Measurements from ENCODE around the gene FOLR1.

The FOLR1 gene

GRCh38 chr11:72229925-72230763 lies 38.2 kb downstream of the FOLR1 start:
- Histone ChIP-seq H3K27ac (ENCODE audit: low read depth, low read length) (no peak overlapping the region), H3K4me2 (ENCODE audit: low read length) (no peak overlapping the region), H3F3A (ENCODE audit: control insufficient read depth, insufficient read depth) (no peaks in the 10 kb centered on the region), H3K4me1 (ENCODE audit: control insufficient read depth, low read length) (peaks cover 16% of the 10 kb centered on the region), H3K79me2 (ENCODE audit: control insufficient read depth, low read length) (peaks cover 22% of the 10 kb centered on the region), H3K9me3 (ENCODE audit: control insufficient read depth, insufficient read depth, low read length) (no peaks in the 10 kb centered on the region), H3K4me3 (ENCODE audit: low read length) (no peak overlapping the region), H4K20me1 (ENCODE audit: control insufficient read depth, insufficient read depth, low read depth, low read length) (no peaks in the 10 kb centered on the region), H3K27me3 (ENCODE audit: control insufficient read depth, low read length) (no peaks in the 10 kb centered on the region), H3K9me2 (replicated peaks; ENCODE audit: control insufficient read depth, low read length) (no peaks in the 10 kb centered on the region), H3K36me3 (ENCODE audit: control insufficient read depth, low read length) (peaks cover 89% of the 10 kb centered on the region)
- TF ChIP-seq EZH2phosphoT487 (IDR thresholded peaks at IDR 0.05; ENCODE audit: borderline replicate concordance, low read length) (no peak), CTCF (IDR thresholded peaks at IDR 0.05; ENCODE audit: low read depth, low read length, poor library complexity, severe bottlenecking) (no peak)

- no peak overlapping the region for H3K4me3 ChIP-seq (ENCODE audit: low read length)
- H4K20me1 ChIP-seq (ENCODE audit: control insufficient read depth, insufficient read depth, low read depth, low read length): no peaks in the 10 kb centered on the region
- no peaks in the 10 kb centered on the region for H3K27me3 ChIP-seq (ENCODE audit: control insufficient read depth, low read length)
- TF ChIP-seq EZH2phosphoT487 (IDR thresholded peaks at IDR 0.05; ENCODE audit: borderline replicate concordance, low read length): no peak
- TF ChIP-seq CTCF (IDR thresholded peaks at IDR 0.05; ENCODE audit: low read depth, low read length, poor library complexity, severe bottlenecking): no peak
- H3F3A ChIP-seq (ENCODE audit: control insufficient read depth, insufficient read depth): no peaks in the 10 kb centered on the region
- peaks cover 91% of the 10 kb centered on the region for H3K36me3 ChIP-seq (ENCODE audit: control insufficient read depth, low read length)
- H3K9me2 ChIP-seq (replicated peaks; ENCODE audit: control insufficient read depth, low read length): no peaks in the 10 kb centered on the region
- H3K79me2 ChIP-seq (ENCODE audit: control insufficient read depth, low read length): peaks cover 15% of the 10 kb centered on the region
- H3K9me3 ChIP-seq (ENCODE audit: control insufficient read depth, insufficient read depth, low read length): no peaks in the 10 kb centered on the region
- peaks cover 8% of the 10 kb centered on the region for H3K4me1 ChIP-seq (ENCODE audit: control insufficient read depth, low read length)
- no peak overlapping the region for H3K4me2 ChIP-seq (ENCODE audit: low read length)
- H3K27ac ChIP-seq (ENCODE audit: low read depth, low read length): no peak overlapping the region
Observed at GRCh38 chr11:72230764-72231365, 38.9 kb downstream of the FOLR1 start.

- Histone ChIP-seq H4K20me1 (ENCODE audit: control insufficient read depth, insufficient read depth, low read depth, low read length) (no peaks in the 10 kb centered on the region), H3K9me2 (replicated peaks; ENCODE audit: control insufficient read depth, low read length) (no peaks in the 10 kb centered on the region), H3F3A (ENCODE audit: control insufficient read depth, insufficient read depth) (peaks cover 6% of the 10 kb centered on the region), H3K4me3 (ENCODE audit: low read length) (no peak overlapping the region), H3K27me3 (ENCODE audit: control insufficient read depth, low read length) (no peaks in the 10 kb centered on the region), H3K79me2 (ENCODE audit: control insufficient read depth, low read length) (peaks cover 7% of the 10 kb centered on the region), H3K9me3 (ENCODE audit: control insufficient read depth, insufficient read depth, low read length) (no peaks in the 10 kb centered on the region), H3K36me3 (ENCODE audit: control insufficient read depth, low read length) (peaks cover 95% of the 10 kb centered on the region), H3K27ac (ENCODE audit: low read depth, low read length) (no peak overlapping the region), H3K4me1 (ENCODE audit: control insufficient read depth, low read length) (peaks cover 3% of the 10 kb centered on the region), H3K4me2 (ENCODE audit: low read length) (no peak overlapping the region)
- no peak for TF ChIP-seq EZH2phosphoT487 (IDR thresholded peaks at IDR 0.05; ENCODE audit: borderline replicate concordance, low read length)
Observed at GRCh38 chr11:72231396-72232259, 39.7 kb downstream of the FOLR1 start.

All from DOHH2 (cell line).